HPDE6-E6E7 (cell line): ENCODE data around the gene TAS2R14.

ENCODE experiments used
- DNase-seq: peaks from one replicate; pipeline ENCODE4 v3.0.0; 2011; ENCODE audit warnings: missing footprints; ENCODE audit errors: extremely low spot score

Gene TAS2R14, protein sequence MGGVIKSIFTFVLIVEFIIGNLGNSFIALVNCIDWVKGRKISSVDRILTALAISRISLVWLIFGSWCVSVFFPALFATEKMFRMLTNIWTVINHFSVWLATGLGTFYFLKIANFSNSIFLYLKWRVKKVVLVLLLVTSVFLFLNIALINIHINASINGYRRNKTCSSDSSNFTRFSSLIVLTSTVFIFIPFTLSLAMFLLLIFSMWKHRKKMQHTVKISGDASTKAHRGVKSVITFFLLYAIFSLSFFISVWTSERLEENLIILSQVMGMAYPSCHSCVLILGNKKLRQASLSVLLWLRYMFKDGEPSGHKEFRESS

DNA sequence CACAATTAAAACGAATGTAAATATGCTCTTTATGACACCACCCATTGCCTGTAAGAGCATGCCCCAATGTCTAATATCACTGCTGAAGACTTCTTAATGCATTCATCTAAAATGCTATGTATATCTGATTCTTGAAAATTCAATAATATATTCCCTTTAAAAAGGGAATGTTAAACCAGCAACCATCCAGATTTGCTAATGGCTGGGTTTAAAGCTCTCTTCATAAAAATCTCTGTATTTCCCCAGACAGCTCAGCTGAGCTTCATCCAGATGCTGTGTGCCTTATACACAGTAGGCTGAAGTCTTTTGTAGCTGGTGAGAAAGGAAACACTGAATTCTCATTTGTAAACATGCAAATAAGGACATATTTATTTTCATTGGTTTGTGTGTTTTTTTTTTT, at the start of gene TAS2R14:
TSS of gene TAS2R14 (minus strand) at position 101 of the 400 bp plus-strand sequence. CDS start at position 45, 56 bp downstream.
- DNase-seq: no peak

GRCh38 chr12:10986812-10987211, 47.7 kb upstream of the TAS2R14 start, which contains the start of gene TAS2R50:
Gene TAS2R50 (minus strand): TSS chr12:10986912. CDS start chr12:10986860, 52 bp downstream.
- no peak for DNase-seq

DNA sequence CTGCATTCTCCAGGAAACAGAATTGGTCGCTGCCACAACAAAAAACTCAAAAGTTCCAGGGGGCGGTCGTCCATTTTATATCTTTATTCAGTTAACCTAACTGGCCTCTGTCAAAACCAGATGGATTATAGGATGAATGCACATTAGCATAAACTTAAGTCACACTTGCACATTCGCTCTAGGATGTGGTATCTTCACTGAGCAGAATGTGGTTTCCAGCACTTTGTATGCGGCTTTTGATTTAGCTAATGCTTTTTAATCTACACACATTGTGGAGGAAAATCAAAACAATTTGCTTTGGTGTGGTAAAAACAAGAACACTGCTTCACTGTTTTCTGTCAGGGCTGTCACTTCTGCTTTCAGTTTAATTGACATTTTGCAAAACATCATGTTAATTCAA, 43.2 kb upstream of the TAS2R14 start:
- no peak for DNase-seq

DNA sequence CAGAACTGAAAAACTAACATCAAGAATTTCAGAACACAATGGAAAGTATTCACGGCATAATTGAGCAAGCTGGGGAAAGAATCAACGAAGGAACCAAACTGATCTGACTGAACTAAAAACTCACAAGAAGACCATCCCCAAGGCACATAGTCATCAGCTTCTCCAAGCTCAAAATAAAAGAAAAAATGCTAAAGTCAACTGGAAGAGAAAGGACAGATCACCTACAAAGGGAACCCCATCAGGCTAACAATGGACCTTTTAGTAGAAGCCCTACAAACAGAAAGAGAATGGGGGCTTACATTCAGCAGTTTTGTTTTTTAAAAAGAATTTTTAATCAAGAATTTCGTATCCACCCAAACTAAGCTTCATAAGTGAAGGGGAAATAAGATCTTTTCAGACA, 35.9 kb upstream of the TAS2R14 start:
- DNase-seq: no peak

- DNase-seq: no peak
These were observed 29.8 kb upstream of the TAS2R14 start for GRCh38 chr12:10968765-10969456.

DNA sequence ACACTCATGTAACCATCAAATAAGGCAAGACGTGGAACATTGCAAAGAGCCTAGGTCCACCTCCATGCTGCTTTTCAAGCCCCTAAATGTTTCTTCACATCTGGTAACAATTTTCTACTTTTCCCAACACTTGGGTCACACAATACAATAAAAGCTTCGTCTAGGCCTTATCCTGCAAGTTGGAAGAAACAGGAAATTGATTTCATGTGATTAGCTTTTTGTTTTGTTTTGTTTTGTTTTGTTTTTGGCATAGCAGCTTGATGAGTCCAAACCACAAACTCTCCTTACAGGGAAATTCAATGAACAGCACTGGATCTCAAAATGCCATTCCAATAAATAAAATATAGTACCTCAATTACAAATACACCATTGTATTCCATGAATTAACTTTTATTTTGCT, 28.3 kb upstream of the TAS2R14 start:
- DNase-seq: no peak

DNA sequence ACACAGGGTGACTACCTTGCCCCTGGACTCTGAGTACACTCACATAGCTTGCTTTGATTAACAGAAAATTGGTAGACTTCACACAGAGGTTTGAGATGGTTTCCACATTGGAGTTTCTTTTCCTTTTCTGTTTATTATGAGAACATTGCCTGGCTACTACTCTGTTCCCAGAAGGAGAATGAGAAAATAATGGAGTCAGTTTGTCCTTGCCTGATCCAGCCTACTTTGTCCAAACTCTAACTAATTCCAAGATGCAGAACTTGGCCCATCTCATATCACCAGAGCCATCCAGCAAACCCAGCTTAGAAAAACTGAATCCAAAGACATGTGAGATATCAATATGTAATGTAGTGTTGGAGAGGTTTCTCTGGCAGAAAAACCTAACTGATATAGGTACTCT, 27.3 kb upstream of the TAS2R14 start:
- DNase-seq: no peak

- no peak for DNase-seq
These were observed 26.4 kb upstream of the TAS2R14 start for GRCh38 chr12:10965476-10965875.

DNA sequence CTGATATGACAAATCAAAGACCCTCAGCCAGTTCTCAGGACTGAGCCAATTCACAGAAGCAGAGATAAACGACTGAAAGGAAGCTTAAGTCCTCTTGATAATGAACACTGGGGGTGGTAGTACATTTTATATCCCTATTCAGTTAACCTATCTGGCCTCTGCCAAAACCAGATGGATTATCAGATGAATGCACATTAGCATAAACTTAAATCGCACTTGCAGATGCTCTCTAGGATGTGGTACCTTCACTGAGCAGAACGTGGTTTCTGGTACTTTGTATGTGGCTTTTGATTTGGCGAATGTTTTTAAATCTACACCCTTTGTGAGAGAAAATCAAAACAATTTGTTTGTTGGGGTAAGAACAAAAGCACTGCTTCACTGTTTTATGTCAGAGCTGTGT, 21.1 kb upstream of the TAS2R14 start:
- no peak for DNase-seq

GRCh38 chr12:10959804-10960203, 20.7 kb upstream of the TAS2R14 start:
- no peak for DNase-seq

- no peak for DNase-seq
These were observed 18.7 kb upstream of the TAS2R14 start for GRCh38 chr12:10957741-10958140.

DNA sequence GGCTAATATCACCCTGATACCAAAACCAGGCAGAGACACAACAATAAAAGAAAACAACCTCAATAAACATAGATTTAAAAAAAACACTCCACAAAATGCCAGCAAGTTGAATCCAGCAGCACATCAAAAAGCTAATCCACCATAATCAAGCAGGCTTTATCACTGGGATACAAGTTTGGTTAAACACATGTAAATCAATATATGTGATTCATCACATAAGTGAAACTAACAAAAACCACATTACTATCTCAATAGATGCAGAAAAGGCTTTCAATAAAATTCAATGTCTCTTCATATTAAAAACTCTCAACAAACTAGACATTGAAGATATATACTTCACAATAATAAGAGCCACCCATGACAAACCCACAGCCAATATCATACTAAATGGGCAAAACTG, 17.0 kb upstream of the TAS2R14 start:
- no peak for DNase-seq

GRCh38 chr12:10952645-10953044, 13.6 kb upstream of the TAS2R14 start:
- DNase-seq: no peak

- DNase-seq: no peak
These were observed 4.1 kb upstream of the TAS2R14 start for GRCh38 chr12:10943167-10943566.

DNA sequence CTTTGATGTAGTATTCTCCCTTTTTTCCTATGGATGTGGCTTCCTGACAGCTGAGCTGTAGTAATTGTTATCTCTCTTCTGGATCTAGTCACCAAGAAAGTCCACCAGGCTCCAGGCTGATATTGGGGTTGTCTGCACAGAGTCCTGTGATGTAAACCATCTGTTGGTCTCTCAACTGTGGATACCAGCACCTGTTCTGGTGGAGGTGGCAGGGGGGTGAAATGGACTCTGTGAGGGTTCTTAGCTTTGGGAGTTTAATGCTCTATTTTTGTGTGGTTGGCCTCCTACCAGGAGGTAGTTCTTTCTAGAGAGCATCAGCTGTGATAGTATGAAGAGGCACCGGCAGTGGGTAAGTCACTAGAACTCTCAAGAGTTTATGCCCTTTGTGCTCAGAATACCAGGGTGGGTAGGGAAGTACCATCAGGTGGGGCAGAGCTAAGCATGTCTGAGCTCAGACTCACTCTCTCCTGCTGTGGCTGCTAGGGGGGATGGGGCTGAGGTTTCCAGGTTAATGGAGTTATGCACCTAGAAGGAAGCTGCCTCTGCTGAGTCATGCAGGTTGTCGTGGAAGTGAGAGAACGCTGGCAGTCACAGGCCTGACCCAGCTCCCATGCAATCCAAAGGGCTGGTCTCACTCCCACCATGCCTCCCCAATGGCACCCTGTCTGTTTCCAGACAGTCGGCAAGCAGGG, 3.0 kb upstream of the TAS2R14 start:
- peak; percentile 51 for DNase-seq

GRCh38 chr12:10941369-10941768, 2.3 kb upstream of the TAS2R14 start:
- DNase-seq: no peak

DNA sequence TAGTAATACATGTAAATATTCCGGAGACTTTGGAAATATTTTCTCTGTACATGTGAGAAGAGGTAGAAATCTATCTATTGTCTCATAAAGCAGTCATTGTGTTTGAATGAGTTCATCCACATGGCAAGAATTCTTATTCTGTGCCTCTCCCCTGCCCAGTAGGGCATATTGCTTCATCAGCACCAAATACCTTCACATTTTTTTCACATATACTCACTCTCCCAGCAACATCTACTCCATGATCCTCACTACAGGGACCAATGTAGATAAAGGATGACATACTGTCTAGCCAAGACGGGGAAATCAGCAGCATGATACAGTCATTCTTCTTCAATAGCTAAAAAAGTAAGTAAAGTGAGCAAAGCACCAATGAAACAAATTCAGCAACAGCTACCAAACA, 1.3 kb upstream of the TAS2R14 start:
- DNase-seq: peak; percentile 50

DNA sequence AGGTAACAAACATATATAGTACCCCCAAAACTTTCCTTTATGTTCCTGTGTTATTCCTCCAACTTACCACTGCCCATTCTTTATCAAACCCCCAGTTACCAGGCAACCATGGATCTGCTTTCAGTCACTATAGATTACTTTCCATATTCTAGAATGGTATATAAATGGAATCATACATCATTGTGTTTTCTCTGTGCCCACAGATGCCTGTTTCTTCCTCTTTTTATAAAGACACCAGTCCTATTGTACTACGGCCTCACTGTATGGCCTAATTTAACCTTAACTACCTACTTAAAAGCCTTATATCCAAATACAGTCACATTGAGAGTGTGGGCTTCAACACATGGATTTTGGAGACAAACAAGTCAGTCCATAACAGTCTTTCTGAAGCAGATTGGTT, 2.6 kb downstream of the TAS2R14 start:
- DNase-seq: no peak

DNA sequence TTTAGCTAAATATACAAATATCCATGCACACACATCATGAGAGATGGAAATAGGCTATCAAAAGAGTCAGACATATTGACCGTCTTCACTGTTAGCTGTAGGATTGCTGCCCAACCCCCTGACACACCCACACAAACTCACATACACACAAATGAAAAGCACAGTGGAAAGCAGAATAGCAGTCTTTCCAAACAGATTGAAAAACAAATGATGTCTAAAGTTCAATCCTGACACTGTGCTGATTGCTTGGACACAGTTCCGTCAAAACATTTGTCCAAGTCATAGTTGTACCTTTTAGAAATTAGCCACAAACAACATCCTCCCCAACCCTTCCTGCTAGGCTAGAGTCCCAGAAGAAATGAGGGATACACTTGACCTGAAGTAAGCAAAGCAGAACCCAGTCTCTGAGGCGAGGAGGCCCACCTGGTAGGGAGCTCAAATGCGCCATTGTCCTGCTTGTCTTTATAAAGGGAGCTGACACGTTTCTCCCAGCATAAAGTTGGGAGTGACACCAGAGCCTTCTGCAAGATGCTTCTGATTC, 10.2 kb downstream of the TAS2R14 start, which contains the start of gene PRH2:
TSS of gene PRH2 (plus strand) at position 491 of the 541 bp plus-strand sequence. CDS start at position 529, 38 bp downstream.
- DNase-seq: no peak

GRCh38 chr12:10926269-10926668, 12.8 kb downstream of the TAS2R14 start:
- DNase-seq: no peak

DNA sequence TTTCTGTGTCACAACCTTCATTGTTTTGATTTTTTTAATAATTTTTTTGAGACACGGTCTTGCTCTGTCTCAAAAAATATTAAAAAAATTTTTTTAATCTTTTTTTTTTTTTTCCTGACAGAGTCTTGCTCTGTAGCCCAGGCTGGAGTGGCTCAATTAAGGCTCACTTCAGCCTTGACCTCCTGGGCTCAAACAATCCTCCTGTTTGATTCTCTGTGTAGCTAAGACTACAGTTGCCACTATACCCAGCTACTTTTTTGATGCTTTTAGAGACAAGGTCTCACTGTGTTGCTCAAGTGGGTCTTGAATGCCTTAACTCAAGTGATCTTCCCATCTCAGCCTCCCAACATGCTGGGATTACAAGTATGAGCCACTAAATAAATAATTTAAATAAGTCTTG, 19.3 kb downstream of the TAS2R14 start:
- no peak for DNase-seq

DNA sequence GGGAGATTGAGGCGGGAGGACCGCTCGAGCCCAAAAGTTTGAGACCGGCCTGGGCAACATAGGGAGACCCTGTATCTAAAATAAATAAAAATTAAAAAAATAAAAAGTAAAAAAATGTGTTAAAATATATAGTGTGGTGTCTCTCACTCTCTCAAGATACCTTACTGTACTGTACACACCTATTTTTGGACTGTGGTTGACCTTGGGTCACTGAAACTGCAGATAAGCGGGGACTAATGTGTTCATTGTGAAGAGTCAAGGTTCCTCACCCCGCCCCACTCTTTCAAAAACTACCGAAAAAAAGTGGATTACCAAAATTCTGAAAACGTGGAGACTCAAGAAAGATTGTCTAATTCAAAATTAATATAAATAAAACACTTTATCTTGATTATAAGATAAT, 28.7 kb downstream of the TAS2R14 start:
- no peak for DNase-seq
